ENCODE results near the gene NOD1.

The NOD1 gene

DNA sequence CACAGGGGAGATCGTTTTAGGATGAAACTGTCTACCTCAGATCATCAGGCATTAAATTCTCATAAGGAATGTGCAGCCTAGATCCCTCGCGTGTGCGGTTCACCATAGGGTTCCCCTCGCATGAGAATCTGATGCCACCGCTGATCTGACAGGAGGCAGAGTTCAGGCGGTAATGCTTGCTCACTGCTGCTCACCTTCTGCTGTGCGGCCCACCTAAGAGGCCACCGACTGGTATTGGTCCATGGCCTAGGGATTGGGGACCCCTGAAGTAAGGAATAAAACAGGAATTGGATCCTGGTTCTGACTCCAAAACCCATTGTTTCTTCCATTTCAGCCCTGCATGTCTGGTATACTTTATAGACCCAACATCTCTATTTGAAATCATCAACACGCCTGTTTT is 4.1 kb downstream of the NOD1 start:
- Histone ChIP-seq H3K36me3 (ENCODE audit: insufficient read depth, low read length) (peaks cover 18% of the 10 kb centered on the region), H2AFZ (ENCODE audit: low read depth, low read length) (no peak overlapping the region), H3K9me3 (ENCODE audit: insufficient read depth, low read length, severe bottlenecking) (no peaks in the 10 kb centered on the region), H3K27ac (ENCODE audit: low read length) (no peak overlapping the region), H3K4me3 (ENCODE audit: low read depth in 1 of 2, low read length in 2 of 2) (no peak overlapping the region), H3K79me2 (ENCODE audit: insufficient read depth, low read length) (peaks cover 85% of the 10 kb centered on the region), H3K4me1 (ENCODE audit: insufficient read depth, low read length) (peaks cover 34% of the 10 kb centered on the region), H3K4me2 (ENCODE audit: insufficient read depth, low read length) (no peak overlapping the region), H3K27me3 (ENCODE audit: insufficient read depth, low read length, poor library complexity) (no peaks in the 10 kb centered on the region), H4K20me1 (ENCODE audit: insufficient read depth, low read length) (peaks cover 18% of the 10 kb centered on the region; the same call in 1 of the 2 replicates), H3K9ac (ENCODE audit: low read depth, low read length) (no peak overlapping the region)
- no peak for TF ChIP-seq EZH2 (IDR thresholded peaks at IDR 0.05; ENCODE audit: borderline replicate concordance, low read depth, low read length, severe bottlenecking)
- TF ChIP-seq, protein P1, sequence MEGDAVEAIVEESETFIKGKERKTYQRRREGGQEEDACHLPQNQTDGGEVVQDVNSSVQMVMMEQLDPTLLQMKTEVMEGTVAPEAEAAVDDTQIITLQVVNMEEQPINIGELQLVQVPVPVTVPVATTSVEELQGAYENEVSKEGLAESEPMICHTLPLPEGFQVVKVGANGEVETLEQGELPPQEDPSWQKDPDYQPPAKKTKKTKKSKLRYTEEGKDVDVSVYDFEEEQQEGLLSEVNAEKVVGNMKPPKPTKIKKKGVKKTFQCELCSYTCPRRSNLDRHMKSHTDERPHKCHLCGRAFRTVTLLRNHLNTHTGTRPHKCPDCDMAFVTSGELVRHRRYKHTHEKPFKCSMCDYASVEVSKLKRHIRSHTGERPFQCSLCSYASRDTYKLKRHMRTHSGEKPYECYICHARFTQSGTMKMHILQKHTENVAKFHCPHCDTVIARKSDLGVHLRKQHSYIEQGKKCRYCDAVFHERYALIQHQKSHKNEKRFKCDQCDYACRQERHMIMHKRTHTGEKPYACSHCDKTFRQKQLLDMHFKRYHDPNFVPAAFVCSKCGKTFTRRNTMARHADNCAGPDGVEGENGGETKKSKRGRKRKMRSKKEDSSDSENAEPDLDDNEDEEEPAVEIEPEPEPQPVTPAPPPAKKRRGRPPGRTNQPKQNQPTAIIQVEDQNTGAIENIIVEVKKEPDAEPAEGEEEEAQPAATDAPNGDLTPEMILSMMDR (IDR thresholded peaks at IDR 0.05; ENCODE audit: borderline replicate concordance, extremely low read depth, low read length, poor library complexity, severe bottlenecking), result no peak
- DNase-seq (no peak), ATAC-seq (ENCODE audit: insufficient read depth, low read depth) (no peak)

DNA sequence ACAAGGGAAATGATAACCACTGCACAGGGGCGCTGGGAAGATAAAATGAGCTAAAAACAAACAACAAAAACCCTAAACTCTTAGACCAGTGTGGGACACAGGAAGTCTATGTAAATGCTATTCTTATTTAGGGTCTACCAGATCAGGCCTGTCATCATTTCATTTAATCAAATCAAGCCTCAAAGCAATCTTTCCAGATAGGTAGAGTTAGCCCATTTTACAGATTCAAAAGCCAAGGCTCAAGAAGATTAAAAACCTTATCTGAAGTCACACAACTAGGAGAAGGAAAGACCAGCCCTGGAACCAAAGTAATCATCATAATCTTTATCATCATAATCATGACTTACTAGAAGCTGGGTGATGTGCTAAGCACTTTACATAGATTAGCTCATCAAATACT is 4.7 kb downstream of the NOD1 start:
- Histone ChIP-seq H3K27ac (ENCODE audit: low read length) (no peak overlapping the region), H3K9me3 (ENCODE audit: insufficient read depth, low read length, severe bottlenecking) (no peaks in the 10 kb centered on the region), H4K20me1 (ENCODE audit: insufficient read depth, low read length) (peaks cover 20% of the 10 kb centered on the region; the same call in 1 of the 2 replicates), H3K9ac (ENCODE audit: low read depth, low read length) (no peak overlapping the region), H3K27me3 (ENCODE audit: insufficient read depth, low read length, poor library complexity) (no peaks in the 10 kb centered on the region), H2AFZ (ENCODE audit: low read depth, low read length) (no peak overlapping the region), H3K79me2 (ENCODE audit: insufficient read depth, low read length) (peaks cover 89% of the 10 kb centered on the region), H3K4me1 (ENCODE audit: insufficient read depth, low read length) (peaks cover 28% of the 10 kb centered on the region), H3K4me3 (ENCODE audit: low read depth in 1 of 2, low read length in 2 of 2) (no peak overlapping the region), H3K4me2 (ENCODE audit: insufficient read depth, low read length) (no peak overlapping the region), H3K36me3 (ENCODE audit: insufficient read depth, low read length) (peaks cover 18% of the 10 kb centered on the region)
- TF ChIP-seq EZH2 (IDR thresholded peaks at IDR 0.05; ENCODE audit: borderline replicate concordance, low read depth, low read length, severe bottlenecking), result no peak
- TF ChIP-seq, protein P1 (IDR thresholded peaks at IDR 0.05; ENCODE audit: borderline replicate concordance, extremely low read depth, low read length, poor library complexity, severe bottlenecking), result no peak
- DNase-seq (no peak), ATAC-seq (ENCODE audit: insufficient read depth, low read depth) (no peak)

DNA sequence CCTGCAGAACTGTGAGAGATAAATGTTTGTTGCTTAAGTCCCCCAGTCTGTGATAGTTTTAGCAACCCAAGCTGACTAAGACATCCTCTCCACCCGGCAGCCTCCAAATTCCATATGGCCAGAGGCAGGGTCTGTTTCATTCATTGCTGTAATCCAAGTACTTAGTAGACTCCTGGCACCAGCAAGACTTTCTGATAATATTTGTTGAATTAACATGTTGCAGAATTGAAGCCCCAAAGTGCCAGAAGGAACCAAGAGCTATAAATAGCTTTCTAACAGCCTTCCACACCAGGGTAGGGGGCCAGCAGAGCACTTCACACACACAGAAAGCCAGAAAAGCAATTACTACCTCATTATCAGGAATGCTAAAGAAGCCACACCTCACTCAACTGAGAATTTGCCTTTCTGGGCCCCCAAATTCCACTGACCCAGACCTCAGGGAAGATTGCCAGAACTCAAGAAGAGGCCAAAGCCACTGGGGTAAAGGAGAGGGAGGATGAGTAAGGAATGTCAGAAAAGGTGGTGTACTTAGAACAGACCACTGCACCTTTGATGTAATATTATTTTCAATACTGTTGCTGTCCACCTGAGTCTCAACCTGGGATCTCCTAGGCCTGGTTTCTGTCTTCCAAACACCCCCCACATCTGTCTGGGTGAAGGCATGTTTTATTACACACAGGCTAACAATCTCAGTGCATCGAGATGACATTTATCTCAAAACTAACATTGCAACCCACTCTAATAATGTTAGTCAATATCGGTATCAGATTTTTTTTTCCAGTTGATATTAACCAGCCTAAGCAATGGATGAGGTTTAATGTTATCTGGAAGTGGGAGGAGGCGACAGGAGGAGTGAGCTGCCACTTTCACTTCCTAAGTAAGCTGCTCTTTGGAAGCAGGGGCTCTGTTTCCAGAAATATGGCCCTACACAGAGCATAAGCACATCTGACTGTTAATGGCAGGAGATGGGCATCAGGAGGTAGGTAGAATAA is 5.5 kb downstream of the NOD1 start:
- peaks cover 18% of the 10 kb centered on the region for H3K36me3 ChIP-seq (ENCODE audit: insufficient read depth, low read length)
- H3K79me2 ChIP-seq (ENCODE audit: insufficient read depth, low read length), result peaks cover 91% of the 10 kb centered on the region
- H2AFZ ChIP-seq (ENCODE audit: low read depth, low read length), result no peak overlapping the region
- H3K27ac ChIP-seq (ENCODE audit: low read length), result no peak overlapping the region
- H3K9me3 ChIP-seq (ENCODE audit: insufficient read depth, low read length, severe bottlenecking), result no peaks in the 10 kb centered on the region
- no peaks in the 10 kb centered on the region for H3K27me3 ChIP-seq (ENCODE audit: insufficient read depth, low read length, poor library complexity)
- peaks cover 26% of the 10 kb centered on the region for H3K4me1 ChIP-seq (ENCODE audit: insufficient read depth, low read length)
- H3K9ac ChIP-seq (ENCODE audit: low read depth, low read length), result no peak overlapping the region
- ATAC-seq (ENCODE audit: insufficient read depth, low read depth), result no peak
- H3K4me2 ChIP-seq (ENCODE audit: insufficient read depth, low read length), result no peak overlapping the region
- DNase-seq, result no peak
- TF ChIP-seq EZH2 (IDR thresholded peaks at IDR 0.05; ENCODE audit: borderline replicate concordance, low read depth, low read length, severe bottlenecking), result no peak
- TF ChIP-seq, protein P1 (IDR thresholded peaks at IDR 0.05; ENCODE audit: borderline replicate concordance, extremely low read depth, low read length, poor library complexity, severe bottlenecking), result no peak
- H4K20me1 ChIP-seq (ENCODE audit: insufficient read depth, low read length), result peaks cover 20% of the 10 kb centered on the region; the same call in 1 of the 2 replicates
- H3K4me3 ChIP-seq (ENCODE audit: low read depth in 1 of 2, low read length in 2 of 2), result no peak overlapping the region
